Activated CD4-positive, CD25-positive, alpha-beta regulatory T cell treated with anti-CD3 and anti-CD28 coated beads, Interleukin-2, amount 50 U/mL, for 16 hours (primary cell): Measurements from ENCODE around the gene DUSP28.

Source experiments
- DNase-seq: peaks from one replicate; pipeline ENCODE4 v3.0.0-alpha.2; 2020; ENCODE audit warnings: low read depth, low spot score

DUSP28 gene

DNA sequence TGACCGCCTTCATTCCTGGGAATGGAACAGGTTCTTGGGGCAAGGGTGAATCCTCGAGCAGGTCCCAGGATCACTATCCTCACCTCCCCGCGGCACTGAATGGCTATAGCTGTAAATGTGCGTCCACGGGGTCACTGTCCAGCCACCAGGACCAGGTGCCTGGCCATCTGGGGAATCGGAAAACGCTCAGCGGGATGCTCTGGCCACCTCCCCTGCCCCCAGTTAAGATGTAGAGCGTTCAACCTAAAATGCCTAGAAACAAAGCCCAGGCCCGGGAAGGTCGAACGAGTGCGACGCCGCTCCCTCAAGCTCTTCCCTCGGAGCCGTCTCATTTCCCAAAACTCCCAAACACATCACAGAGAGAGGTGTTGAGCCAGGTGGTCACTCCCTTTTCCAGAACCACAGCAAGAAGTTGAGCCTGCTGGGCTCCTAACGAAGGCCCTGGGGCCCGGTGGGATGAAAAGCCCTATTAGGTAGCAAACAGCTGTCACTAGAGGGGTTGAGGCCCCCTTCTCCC lies 25.6 kb downstream of the DUSP28 start:
- DNase-seq, result no peak

GRCh38 chr2:240586198-240586918 lies 26.2 kb downstream of the DUSP28 start, which contains the start of gene CAPN10:
Gene CAPN10 (plus strand): TSS chr2:240586734. CDS start chr2:240586912, 178 bp downstream.
- DNase-seq, result peak; percentile 94

- no peak for DNase-seq
Observed at GRCh38 chr2:240586919-240587800, 27.0 kb downstream of the DUSP28 start.

DNA sequence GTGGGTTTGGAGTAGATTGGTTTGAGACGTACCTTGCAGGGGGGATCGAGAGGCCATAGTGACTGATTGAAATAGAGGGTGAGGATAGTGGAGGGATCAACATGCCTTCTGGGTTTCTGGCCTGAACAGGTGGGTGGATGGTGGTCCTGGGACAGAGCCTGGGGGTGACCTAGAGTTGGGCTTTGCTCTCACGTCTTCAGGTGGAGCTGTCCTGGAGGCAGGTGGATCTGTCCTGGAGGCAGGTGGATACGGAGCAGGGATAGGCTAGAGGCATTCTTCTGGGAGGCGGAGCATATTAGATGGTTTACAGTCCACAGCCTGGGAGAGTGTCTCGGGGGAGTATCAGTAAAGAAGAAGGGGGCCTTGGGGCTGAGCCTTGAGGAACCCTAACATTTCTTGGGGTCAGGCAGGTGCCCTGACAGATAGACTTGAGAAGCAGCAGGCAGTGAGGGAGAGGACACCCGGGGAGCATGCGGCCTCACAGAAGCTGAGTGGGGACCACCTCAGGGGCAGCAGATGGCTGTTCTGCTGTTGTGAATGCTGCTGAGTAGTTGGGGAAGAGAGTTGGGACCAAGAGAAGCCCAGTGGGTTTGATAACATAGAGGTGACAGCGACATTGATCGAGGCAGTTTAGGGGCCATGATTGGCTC lies 28.0 kb downstream of the DUSP28 start:
- DNase-seq, result no peak

DNA sequence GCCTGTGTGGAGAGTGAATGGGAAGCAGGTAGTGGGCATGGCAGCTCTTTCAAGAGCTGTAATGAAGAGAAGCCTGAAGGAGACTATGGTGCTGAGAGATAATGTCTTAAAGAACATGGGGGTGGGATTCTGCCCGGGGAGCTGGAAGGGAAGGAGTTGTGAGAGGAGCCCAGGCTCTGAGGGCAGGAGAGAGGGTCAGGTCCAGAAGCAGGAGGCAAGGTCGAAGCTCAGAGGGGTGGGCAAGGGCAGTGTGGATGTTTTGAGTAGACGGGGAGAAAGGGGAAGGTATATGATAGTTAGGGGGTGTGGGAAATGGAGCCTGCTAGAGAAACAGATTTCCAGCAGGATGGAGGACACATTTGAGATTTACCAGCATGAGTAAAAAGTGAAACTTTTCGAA lies 28.5 kb downstream of the DUSP28 start:
- no peak for DNase-seq

GRCh38 chr2:240589375-240589774 lies 29.2 kb downstream of the DUSP28 start:
- DNase-seq, result no peak

- no peak for DNase-seq
Observed at GRCh38 chr2:240589850-240590525, 29.8 kb downstream of the DUSP28 start.

- no peak for DNase-seq
Observed at GRCh38 chr2:240590681-240591111, 30.5 kb downstream of the DUSP28 start.

GRCh38 chr2:240591226-240591625 lies 31.1 kb downstream of the DUSP28 start:
- DNase-seq, result no peak

DNA sequence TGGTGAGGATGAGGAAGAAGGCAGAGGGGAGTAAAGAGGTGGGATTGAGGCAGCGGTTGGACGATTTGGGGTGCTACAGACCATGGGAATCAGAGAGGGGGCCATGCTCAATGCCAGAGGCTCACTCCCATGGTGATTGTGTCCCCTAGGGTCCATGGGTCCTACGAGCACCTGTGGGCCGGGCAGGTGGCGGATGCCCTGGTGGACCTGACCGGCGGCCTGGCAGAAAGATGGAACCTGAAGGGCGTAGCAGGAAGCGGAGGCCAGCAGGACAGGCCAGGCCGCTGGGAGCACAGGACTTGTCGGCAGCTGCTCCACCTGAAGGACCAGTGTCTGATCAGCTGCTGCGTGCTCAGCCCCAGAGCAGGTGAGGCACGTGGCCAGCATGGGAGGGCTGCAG lies 31.6 kb downstream of the DUSP28 start:
- DNase-seq, result no peak

- no peak for DNase-seq
Observed at GRCh38 chr2:240593026-240593702, 33.0 kb downstream of the DUSP28 start.

DNA sequence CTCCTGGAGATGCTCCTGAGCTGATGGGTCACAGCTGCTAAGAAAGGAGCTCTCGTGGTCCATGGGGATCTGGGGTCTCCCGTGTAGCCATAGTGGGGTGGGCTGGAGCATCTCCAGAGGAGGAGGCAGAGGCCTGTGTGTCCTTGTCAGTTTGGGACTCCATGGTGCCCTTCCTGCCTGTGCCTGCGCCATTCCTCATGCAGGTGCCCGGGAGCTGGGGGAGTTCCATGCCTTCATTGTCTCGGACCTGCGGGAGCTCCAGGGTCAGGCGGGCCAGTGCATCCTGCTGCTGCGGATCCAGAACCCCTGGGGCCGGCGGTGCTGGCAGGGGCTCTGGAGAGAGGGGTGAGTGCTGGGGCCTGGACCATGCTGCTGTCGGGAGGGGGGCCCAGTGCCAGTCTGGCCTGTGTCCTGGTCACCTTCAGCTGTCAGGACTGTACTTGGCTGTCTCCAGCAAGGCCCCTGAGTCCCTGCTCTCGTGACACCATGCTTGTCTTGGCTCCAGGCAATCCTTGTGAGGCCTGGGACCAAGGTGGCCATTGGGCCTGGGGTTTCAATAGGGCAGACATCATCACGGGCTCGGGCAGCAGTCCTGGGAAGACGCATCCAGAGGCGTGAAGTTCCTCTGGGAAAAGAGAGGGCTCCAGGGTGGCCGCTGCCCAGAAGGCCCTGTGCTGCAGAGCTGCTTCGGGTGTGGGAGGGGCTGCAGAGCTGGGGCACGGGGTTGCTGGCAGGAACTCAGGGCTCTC lies 33.7 kb downstream of the DUSP28 start:
- DNase-seq, result no peak

DNA sequence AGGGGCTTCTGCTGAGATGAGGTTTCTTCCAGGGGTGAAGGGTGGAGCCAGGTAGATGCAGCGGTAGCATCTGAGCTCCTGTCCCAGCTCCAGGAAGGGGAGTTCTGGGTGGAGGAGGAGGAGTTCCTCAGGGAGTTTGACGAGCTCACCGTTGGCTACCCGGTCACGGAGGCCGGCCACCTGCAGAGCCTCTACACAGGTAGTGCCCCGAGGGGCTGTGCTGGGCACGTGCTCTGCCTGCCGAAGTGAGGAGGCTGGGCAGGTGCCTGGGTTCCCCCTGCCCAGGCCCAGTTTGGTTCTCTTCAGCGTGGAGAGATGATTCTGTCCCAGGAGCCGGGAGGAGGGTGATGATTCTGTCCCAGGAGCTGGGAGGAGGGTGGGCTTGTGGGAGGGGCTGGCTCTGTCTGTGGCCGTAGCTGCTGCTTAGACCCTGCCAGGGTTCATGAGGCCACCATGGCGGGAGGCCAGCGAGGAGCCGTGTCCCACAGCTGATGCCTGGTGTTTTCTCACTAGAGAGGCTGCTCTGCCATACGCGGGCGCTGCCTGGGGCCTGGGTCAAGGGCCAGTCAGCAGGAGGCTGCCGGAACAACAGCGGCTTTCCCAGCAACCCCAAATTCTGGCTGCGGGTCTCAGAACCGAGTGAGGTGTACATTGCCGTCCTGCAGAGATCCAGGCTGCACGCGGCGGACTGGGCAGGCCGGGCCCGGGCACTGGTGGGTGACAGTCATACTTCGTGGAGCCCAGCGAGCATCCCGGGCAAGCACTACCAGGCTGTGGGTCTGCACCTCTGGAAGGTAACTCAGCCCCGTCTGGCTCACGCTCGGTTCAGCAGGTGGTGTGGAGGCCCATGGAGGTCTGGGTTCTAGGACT lies 34.6 kb downstream of the DUSP28 start:
- no peak for DNase-seq

- DNase-seq, result no peak
Observed at GRCh38 chr2:240595381-240596079, 35.4 kb downstream of the DUSP28 start.

GRCh38 chr2:240596080-240596460 lies 35.9 kb downstream of the DUSP28 start:
- DNase-seq, result no peak

DNA sequence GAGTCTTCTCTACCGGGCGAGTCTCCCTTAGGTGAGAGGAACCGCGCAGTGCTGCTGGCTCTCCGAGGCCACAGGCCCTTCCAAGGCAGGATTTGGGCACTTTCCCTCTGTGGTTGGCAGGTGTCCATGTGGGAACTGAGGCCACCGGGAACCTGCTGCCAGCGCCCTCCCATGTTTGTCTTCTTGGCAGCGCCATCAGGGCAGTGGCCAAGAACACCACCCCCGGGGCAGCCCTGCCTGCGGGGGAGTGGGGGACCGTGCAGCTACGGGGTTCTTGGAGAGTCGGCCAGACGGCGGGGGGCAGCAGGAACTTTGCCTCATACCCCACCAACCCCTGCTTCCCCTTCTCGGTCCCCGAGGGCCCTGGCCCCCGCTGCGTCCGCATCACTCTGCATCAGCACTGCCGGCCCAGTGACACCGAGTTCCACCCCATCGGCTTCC lies 36.4 kb downstream of the DUSP28 start:
- DNase-seq, result no peak

GRCh38 chr2:240597054-240597418 lies 36.9 kb downstream of the DUSP28 start:
- no peak for DNase-seq

DNA sequence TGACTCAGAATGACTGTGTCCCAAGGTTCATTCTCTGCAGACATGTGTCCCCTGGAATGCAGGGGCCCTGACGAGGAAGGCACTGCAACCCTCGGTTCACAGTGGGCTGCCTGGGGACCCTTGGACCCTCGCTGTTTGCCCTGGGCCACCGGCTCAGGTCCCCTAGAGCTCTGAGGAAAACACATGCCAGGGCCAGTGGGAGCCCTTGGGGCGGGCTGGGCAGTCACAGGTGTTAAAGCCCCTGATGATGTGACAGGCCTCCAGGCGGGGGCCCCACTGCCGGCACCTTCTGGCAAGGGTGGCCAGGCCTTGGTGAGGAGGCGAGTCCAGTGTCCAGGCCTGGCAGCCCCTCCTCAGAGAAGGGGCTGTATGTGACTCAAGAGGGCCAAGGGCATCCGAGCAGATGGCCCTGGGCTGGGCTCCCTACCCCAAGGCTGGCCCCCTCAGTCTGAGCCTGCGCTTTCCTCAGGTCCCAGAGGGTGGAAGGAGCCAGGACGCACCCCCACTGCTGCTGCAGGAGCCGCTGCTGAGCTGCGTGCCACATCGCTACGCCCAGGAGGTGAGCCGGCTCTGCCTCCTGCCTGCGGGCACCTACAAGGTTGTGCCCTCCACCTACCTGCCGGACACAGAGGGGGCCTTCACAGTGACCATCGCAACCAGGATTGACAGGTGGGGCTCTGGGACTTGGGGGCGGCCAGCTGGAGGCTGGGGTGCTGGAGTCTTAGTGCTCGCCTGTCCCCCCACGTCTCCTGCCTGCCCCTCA lies 37.4 kb downstream of the DUSP28 start:
- DNase-seq, result no peak
